ENCODE results near the gene PTGR2. TPM values are rescaled to one million over a fixed set of nuclear protein-coding genes. Genes with fewer than 3 reads are reported as not detected.
"Not testable (repeated sequence)": the region's sequence is repeated elsewhere in the genome, so short reads cannot be mapped to it uniquely, and the experiment has no call there.

PTGR2 gene
- total RNA-seq, 4 donors from 2014 or later: 0.59 to 19.0 (median 11.0) TPM

DNA sequence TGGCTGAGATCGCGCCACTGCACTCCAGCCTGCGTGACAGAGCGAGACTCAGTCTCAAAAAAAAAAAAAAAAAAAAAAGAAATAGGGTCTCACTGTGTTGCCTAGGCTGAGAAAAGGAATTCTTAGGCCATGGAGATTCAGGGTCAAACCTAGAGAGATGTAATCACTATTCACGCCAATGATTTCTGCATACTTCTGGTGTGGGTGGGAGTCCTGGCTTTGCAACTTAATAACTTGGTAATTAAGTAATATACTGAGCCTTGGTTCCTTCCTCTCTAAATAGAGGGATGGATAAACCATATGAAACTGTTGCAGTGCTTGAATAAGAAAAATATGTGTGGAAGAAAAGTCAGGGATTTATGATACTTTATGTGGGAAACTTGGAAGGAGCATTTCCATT is 37.7 kb downstream of the PTGR2 start:
- H3K27me3 ChIP-seq: no peaks in the 10 kb centered on the region
- no peaks in the 10 kb centered on the region for H3K36me3 ChIP-seq
- no peak overlapping the region for H3K4me3 ChIP-seq
- H3K4me1 ChIP-seq: peaks cover 0 to 6% of the 10 kb centered on the region in 2 donors
- H3K27ac ChIP-seq: no peak overlapping the region
- no peak for DNase-seq
- H3K9me3 ChIP-seq: no peaks in the 10 kb centered on the region
- TF ChIP-seq, protein P1, sequence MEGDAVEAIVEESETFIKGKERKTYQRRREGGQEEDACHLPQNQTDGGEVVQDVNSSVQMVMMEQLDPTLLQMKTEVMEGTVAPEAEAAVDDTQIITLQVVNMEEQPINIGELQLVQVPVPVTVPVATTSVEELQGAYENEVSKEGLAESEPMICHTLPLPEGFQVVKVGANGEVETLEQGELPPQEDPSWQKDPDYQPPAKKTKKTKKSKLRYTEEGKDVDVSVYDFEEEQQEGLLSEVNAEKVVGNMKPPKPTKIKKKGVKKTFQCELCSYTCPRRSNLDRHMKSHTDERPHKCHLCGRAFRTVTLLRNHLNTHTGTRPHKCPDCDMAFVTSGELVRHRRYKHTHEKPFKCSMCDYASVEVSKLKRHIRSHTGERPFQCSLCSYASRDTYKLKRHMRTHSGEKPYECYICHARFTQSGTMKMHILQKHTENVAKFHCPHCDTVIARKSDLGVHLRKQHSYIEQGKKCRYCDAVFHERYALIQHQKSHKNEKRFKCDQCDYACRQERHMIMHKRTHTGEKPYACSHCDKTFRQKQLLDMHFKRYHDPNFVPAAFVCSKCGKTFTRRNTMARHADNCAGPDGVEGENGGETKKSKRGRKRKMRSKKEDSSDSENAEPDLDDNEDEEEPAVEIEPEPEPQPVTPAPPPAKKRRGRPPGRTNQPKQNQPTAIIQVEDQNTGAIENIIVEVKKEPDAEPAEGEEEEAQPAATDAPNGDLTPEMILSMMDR (IDR thresholded peaks at IDR 0.05): no peak
- TF ChIP-seq POLR2A (IDR thresholded peaks at IDR 0.05): no peak
- intact Hi-C loops (cut with DNase I; ENCODE audit: low total_unique reads): no loop called here

DNA sequence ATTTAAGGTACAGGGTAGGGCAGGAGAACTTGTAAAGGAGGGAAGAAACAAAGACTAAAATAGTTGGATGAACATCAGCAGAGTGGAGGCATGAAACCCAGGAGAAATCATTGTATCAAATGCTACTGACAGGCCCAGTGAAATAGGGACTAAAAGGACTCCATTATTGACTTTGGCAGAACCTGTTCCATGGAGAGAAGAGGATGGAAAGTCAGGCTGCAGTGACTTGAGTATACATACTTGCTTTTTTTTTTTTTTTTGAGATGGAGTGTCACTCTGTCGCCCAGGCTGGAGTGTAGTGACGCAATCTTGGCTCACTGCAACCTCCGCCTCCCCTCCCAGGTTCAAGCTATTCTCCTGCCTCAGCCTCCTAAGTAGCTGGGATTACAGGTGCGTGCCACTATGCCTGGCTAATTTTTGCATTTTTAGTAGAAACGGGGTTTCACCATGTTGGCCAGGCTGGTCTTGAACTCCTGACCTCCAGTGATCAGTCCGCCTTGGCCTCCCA is 42.6 kb downstream of the PTGR2 start:
- H3K27ac ChIP-seq; DNase-seq; H3K4me1 ChIP-seq; H3K9me3 ChIP-seq; H3K4me3 ChIP-seq; intact Hi-C loops (cut with DNase I; ENCODE audit: low total_unique reads); H3K27me3 ChIP-seq; H3K36me3 ChIP-seq: not testable (repeated sequence)

DNA sequence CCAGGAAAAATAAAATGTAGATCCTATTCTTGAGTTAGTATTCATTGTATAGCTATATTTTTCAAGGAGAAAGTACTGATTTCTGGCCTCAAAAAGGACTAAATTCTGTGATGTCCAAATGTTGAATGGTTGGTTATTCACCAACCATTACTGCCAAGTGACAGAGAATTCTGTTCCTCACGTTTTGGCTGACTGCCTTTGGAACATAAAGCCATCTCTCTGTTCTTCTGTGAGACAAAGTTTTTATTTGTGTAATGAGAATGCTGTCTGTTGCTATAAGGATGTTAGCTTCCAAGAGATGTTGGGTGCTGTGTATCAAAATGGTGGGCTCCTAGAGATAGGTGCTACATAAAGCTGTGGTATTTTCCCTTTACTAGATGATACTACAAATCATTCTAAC is 44.3 kb downstream of the PTGR2 start:
- Histone ChIP-seq H3K27me3 (no peaks in the 10 kb centered on the region), H3K9me3 (no peaks in the 10 kb centered on the region), H3K4me3 (no peak overlapping the region), H3K36me3 (no peaks in the 10 kb centered on the region), H3K27ac (no peak overlapping the region), H3K4me1 (no peaks in the 10 kb centered on the region)
- DNase-seq: no peak
- intact Hi-C loops (cut with DNase I; ENCODE audit: low total_unique reads): no loop called here
- TF ChIP-seq, protein P1 (IDR thresholded peaks at IDR 0.05): no peak
- no peak for TF ChIP-seq POLR2A (IDR thresholded peaks at IDR 0.05)

DNA sequence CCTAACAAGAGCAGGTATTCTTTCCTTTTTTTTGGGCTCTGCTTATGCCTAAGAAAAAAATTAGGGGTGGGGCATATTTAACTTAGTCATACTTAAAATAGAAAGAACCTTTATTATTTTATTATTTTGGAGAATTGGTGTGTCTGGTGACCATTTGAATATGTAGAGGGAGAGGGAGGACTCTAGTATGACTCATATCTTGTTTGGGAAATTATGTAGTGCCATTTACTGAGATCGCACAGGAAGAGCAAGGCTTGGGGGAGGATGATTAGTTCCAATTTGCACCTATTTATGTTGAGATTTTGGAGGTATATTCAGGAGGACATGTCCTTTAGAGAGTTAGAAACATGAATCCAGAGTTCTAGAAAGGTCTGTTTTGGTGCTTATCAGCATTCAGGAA is 44.9 kb downstream of the PTGR2 start:
- no peak for TF ChIP-seq POLR2A (IDR thresholded peaks at IDR 0.05)
- TF ChIP-seq, protein P1 (IDR thresholded peaks at IDR 0.05): no peak
- H3K27ac ChIP-seq: no peak overlapping the region
- H3K4me3 ChIP-seq: no peak overlapping the region
- no peaks in the 10 kb centered on the region for H3K4me1 ChIP-seq
- H3K27me3 ChIP-seq: no peaks in the 10 kb centered on the region
- intact Hi-C loops (cut with DNase I; ENCODE audit: low total_unique reads): no loop called here
- no peaks in the 10 kb centered on the region for H3K9me3 ChIP-seq
- no peaks in the 10 kb centered on the region for H3K36me3 ChIP-seq
- DNase-seq: no peak

DNA sequence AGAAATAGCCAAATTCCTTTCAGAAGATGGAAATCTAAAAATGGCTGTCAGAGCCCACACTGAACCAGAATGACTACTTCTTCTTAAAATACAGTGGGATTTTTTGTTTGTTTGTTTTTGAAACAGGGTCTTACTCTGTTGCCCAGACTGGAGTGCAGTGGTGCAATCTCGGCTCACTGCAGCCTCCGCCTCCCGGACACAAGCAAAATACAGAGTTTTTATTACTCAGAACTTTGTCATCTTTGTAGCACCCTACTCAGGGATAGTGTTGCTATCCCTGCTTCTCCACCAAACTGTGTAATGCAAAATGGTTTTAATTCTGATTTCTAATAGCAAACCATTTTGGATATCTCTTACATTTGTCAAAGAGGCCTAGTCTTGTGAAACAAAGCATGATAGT is 51.4 kb downstream of the PTGR2 start:
- DNase-seq: no peak
- Histone ChIP-seq H3K4me3 (no peak overlapping the region), H3K9me3 (no peaks in the 10 kb centered on the region), H3K27ac (no peak overlapping the region), H3K4me1 (no peaks in the 10 kb centered on the region), H3K27me3 (no peaks in the 10 kb centered on the region), H3K36me3 (no peaks in the 10 kb centered on the region)
- intact Hi-C loops (cut with DNase I; ENCODE audit: low total_unique reads): no loop called here
- TF ChIP-seq, protein P1 (IDR thresholded peaks at IDR 0.05): no peak
- TF ChIP-seq POLR2A (IDR thresholded peaks at IDR 0.05): no peak

DNA sequence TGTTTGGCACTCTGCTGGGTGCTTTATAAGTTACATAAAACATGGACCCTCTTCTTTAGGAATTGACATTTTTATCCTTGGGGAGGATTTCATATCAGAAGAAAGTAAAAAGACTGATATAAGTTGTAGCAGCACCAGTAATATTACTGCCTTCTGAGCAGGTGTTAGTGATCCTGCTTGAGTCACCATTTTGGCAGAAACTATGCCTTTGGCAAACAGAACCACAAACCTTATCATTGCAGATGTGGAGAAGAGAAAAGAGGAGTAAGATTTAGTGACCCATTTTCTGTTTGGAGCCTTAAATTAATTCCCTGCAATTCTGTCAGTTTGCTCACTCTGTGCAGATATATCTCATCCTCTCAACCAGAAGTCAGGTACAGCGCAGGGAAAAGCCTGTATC is 58.0 kb downstream of the PTGR2 start:
- H3K4me3 ChIP-seq: no peak overlapping the region
- peaks cover 0 to 19% of the 10 kb centered on the region in 2 donors for H3K4me1 ChIP-seq
- intact Hi-C loops (cut with DNase I; ENCODE audit: low total_unique reads): no loop called here
- H3K36me3 ChIP-seq: no peaks in the 10 kb centered on the region
- peak overlapping the region; percentile 27 to 28 for H3K27ac ChIP-seq
- H3K9me3 ChIP-seq: no peaks in the 10 kb centered on the region
- peak; percentile 24 to 61 for DNase-seq
- TF ChIP-seq, protein P1 (IDR thresholded peaks at IDR 0.05): no peak
- no peak for TF ChIP-seq POLR2A (IDR thresholded peaks at IDR 0.05)
- H3K27me3 ChIP-seq: no peaks in the 10 kb centered on the region

Measured in uterus (tissue), 4 donors.